Urinary bladder (tissue), 4 donors: ENCODE data around the gene EXOC3. TPM values are rescaled to one million over a fixed set of nuclear protein-coding genes. Genes with fewer than 3 reads are reported as not detected.
"Not testable (repeated sequence)": the region's sequence is repeated elsewhere in the genome, so short reads cannot be mapped to it uniquely, and the experiment has no call there.

Experiments used
- DNase-seq: peaks from one replicate; pipeline ENCODE4 v3.0.0-alpha.2; 2015; ENCODE audit errors: extremely low spot score
- H3K27ac ChIP-seq: one replicate; pipeline ENCODE4 v1.5.1; 2013; ENCODE audit warnings: low read depth, mild to moderate bottlenecking, moderate library complexity
- H3K36me3 ChIP-seq: one replicate; pipeline ENCODE4 v1.6.1; 2013; ENCODE audit warnings: mild to moderate bottlenecking, moderate library complexity; ENCODE audit not compliant: insufficient read depth
- H3K4me1 ChIP-seq: one replicate; pipeline ENCODE4 v1.6.1; 2013; ENCODE audit warnings: mild to moderate bottlenecking, moderate library complexity; ENCODE audit not compliant: insufficient read depth
- H3K4me3 ChIP-seq: one replicate; pipeline ENCODE4 v1.5.1; 2013; ENCODE audit warnings: low read depth, low read length
- WGBS: extraction: QIAGEN DNeasy Blood & Tissue Kit; methylation state at CpG from one replicate; pipeline ENCODE4 v1.1.7; 2013; 5-methylcytosine and 5-hydroxymethylcytosine counted together
- polyA plus RNA-seq: library from polyadenylated mRNA; stranded (reverse); fragments of 200-250 nt; gene quantifications from one replicate; pipeline ENCODE4 v1.2.3, GENCODE V29; 2013
- total RNA-seq: library from RNA; depleted of rRNA; stranded (reverse); fragments of >200 nt; gene quantifications from one replicate; pipeline ENCODE4 v1.2.3, GENCODE V29; 2014
- donor health status: healthy with polysubstance abuse.
- donor health status: healthy.

The EXOC3 gene
- total and polyA plus RNA-seq, 2 donors, result 31.7 to 61.4 TPM

- DNase-seq, result no peak
- Histone ChIP-seq H3K4me3 (no peak overlapping the region), H3K36me3 (no peaks in the 10 kb centered on the region), H3K4me1 (no peaks in the 10 kb centered on the region), H3K27ac (peak overlapping the region; percentile 83)
- 93% methylated on average over 24 of the region's 24 CpGs for WGBS
Measured at GRCh38 chr5:401146-402034, 41.6 kb upstream of the EXOC3 start.

- not testable (repeated sequence) for H3K36me3 ChIP-seq, H3K4me3 ChIP-seq, DNase-seq, H3K27ac ChIP-seq, H3K4me1 ChIP-seq
- 93% methylated on average over 17 of the region's 17 CpGs for WGBS
Measured at GRCh38 chr5:402219-402614, 40.8 kb upstream of the EXOC3 start.

- DNase-seq, result no peak
- WGBS, result 83% methylated on average over 20 of the region's 20 CpGs
- Histone ChIP-seq H3K36me3 (no peaks in the 10 kb centered on the region), H3K27ac (no peak overlapping the region), H3K4me3 (no peak overlapping the region), H3K4me1 (no peaks in the 10 kb centered on the region)
Measured at GRCh38 chr5:402615-403359, 40.2 kb upstream of the EXOC3 start.

GRCh38 chr5:403995-404394 lies 39.0 kb upstream of the EXOC3 start:
- Histone ChIP-seq H3K4me3 (no peak overlapping the region), H3K36me3 (no peaks in the 10 kb centered on the region), H3K27ac (no peak overlapping the region), H3K4me1 (no peaks in the 10 kb centered on the region)
- no peak for DNase-seq
- 90% methylated on average over 11 of the region's 11 CpGs for WGBS

GRCh38 chr5:404666-405241 lies 38.2 kb upstream of the EXOC3 start:
- H3K27ac ChIP-seq, result no peak overlapping the region
- H3K36me3 ChIP-seq, result no peaks in the 10 kb centered on the region
- 92% methylated on average over 12 of the region's 12 CpGs for WGBS
- H3K4me1 ChIP-seq, result no peaks in the 10 kb centered on the region
- H3K4me3 ChIP-seq, result no peak overlapping the region
- DNase-seq, result no peak

GRCh38 chr5:405421-405820 lies 37.6 kb upstream of the EXOC3 start:
- 88% methylated on average over 18 of the region's 18 CpGs for WGBS
- DNase-seq, result no peak
- Histone ChIP-seq H3K27ac (no peak overlapping the region), H3K4me3 (no peak overlapping the region), H3K36me3 (no peaks in the 10 kb centered on the region), H3K4me1 (no peaks in the 10 kb centered on the region)

- WGBS, result 84% methylated on average over 9 of the region's 9 CpGs
- Histone ChIP-seq H3K4me1 (no peaks in the 10 kb centered on the region), H3K4me3 (no peak overlapping the region), H3K36me3 (no peaks in the 10 kb centered on the region), H3K27ac (no peak overlapping the region)
- DNase-seq, result no peak
Measured at GRCh38 chr5:406041-406440, 36.9 kb upstream of the EXOC3 start.

GRCh38 chr5:407051-407450 lies 35.9 kb upstream of the EXOC3 start:
- H3K27ac ChIP-seq, result no peak overlapping the region
- no peaks in the 10 kb centered on the region for H3K4me1 ChIP-seq
- no peak overlapping the region for H3K4me3 ChIP-seq
- H3K36me3 ChIP-seq, result no peaks in the 10 kb centered on the region
- DNase-seq, result no peak
- 66% methylated on average over 6 of the region's 6 CpGs for WGBS

- WGBS, result 76% methylated on average over 8 of the region's 8 CpGs
- no peak for DNase-seq
- no peak overlapping the region for H3K4me3 ChIP-seq
- H3K4me1 ChIP-seq, result no peaks in the 10 kb centered on the region
- no peaks in the 10 kb centered on the region for H3K36me3 ChIP-seq
- H3K27ac ChIP-seq, result no peak overlapping the region
Measured at GRCh38 chr5:407801-408268, 35.1 kb upstream of the EXOC3 start.

GRCh38 chr5:410911-411517 lies 32.0 kb upstream of the EXOC3 start:
- no peak overlapping the region for H3K4me3 ChIP-seq
- no peaks in the 10 kb centered on the region for H3K36me3 ChIP-seq
- DNase-seq, result no peak
- no peak overlapping the region for H3K27ac ChIP-seq
- 89% methylated on average over 2 of the region's 2 CpGs for WGBS
- no peaks in the 10 kb centered on the region for H3K4me1 ChIP-seq

- no peaks in the 10 kb centered on the region for H3K4me1 ChIP-seq
- no peak for DNase-seq
- 84% methylated on average over 13 of the region's 13 CpGs for WGBS
- H3K4me3 ChIP-seq, result no peak overlapping the region
- no peak overlapping the region for H3K27ac ChIP-seq
- H3K36me3 ChIP-seq, result no peaks in the 10 kb centered on the region
Measured at GRCh38 chr5:411728-412127, 31.2 kb upstream of the EXOC3 start.

- not testable (repeated sequence) for H3K4me3 ChIP-seq, DNase-seq
- H3K27ac ChIP-seq, result peak overlapping the region; percentile 63
Measured at GRCh38 chr5:414991-415927, 27.7 kb upstream of the EXOC3 start.

More at GRCh38 chr5:414991-415927, 27.7 kb upstream of the EXOC3 start:
- H3K36me3 ChIP-seq, H3K4me1 ChIP-seq: not testable (repeated sequence)
- WGBS, result 71% methylated on average over 42 of the region's 42 CpGs
